HL-60 (cell line): ENCODE results near the gene IL1RAPL2.

Experiments used
- CTCF ChIP-seq: IDR thresholded peaks from one replicate; pipeline ENCODE4 v1.5.1; 2011; ENCODE audit warnings: low read length, control low read depth, inconsistent platforms; ENCODE audit not compliant: insufficient read depth
- POLR2AphosphoS5 ChIP-seq: IDR thresholded peaks from 2 replicates; pipeline ENCODE4 v1.6.1; 2012; ENCODE audit warnings: low read depth

GRCh38 chrX:105265093-105265492 is 699.1 kb downstream of the IL1RAPL2 start:
- TF ChIP-seq CTCF (no peak), POLR2AphosphoS5 (no peak)
